RWPE2 (cell line): ENCODE data around the gene PRSS8.
"Not testable (repeated sequence)": the region's sequence is repeated elsewhere in the genome, so short reads cannot be mapped to it uniquely, and the experiment has no call there.

Experiments used
- ATAC-seq: fragments of 200-7000 bp; cut with Tn5 transposase; 3 replicates; pipeline ENCODE4 v1.9.1; 2021; ENCODE audit warnings: low read depth
- DNase-seq: peaks from one replicate; pipeline ENCODE4 v3.0.0-alpha.2; 2020; ENCODE audit warnings: low spot score
- H3K27ac ChIP-seq: fragments of 450-650 bp; 2 replicates; pipeline ENCODE4 v1.5.1; 2017; ENCODE audit warnings: mild to moderate bottlenecking; ENCODE audit not compliant: poor library complexity, severe bottlenecking
- H3K27me3 ChIP-seq: fragments of 250-450 bp; sonication (Bioruptor Pico); 2 replicates; pipeline ENCODE4 v1.5.1; 2021; ENCODE audit warnings: mild to moderate bottlenecking, moderate library complexity; ENCODE audit not compliant: insufficient read depth, poor library complexity, severe bottlenecking
- H3K36me3 ChIP-seq: fragments of 250-450 bp; sonication (Bioruptor Pico); 2 replicates; pipeline ENCODE4 v1.5.1; 2020; ENCODE audit warnings: low read depth, mild to moderate bottlenecking, moderate library complexity
- H3K4me1 ChIP-seq: fragments of 250-450 bp; sonication (Bioruptor Pico); 2 replicates; pipeline ENCODE4 v1.5.1; 2021; ENCODE audit warnings: mild to moderate bottlenecking, moderate library complexity; ENCODE audit not compliant: insufficient read depth, poor library complexity, severe bottlenecking
- H3K4me3 ChIP-seq: fragments of 250-450 bp; sonication (Bioruptor Pico); 2 replicates; pipeline ENCODE4 v1.5.1; 2021; ENCODE audit warnings: mild to moderate bottlenecking, moderate library complexity; ENCODE audit not compliant: severe bottlenecking
- H3K9me3 ChIP-seq: fragments of 250-450 bp; sonication (Bioruptor Pico); 2 replicates; pipeline ENCODE4 v1.5.1; 2021; ENCODE audit warnings: mild to moderate bottlenecking, moderate library complexity; ENCODE audit not compliant: severe bottlenecking
- CTCF ChIP-seq: fragments of 450-650 bp; IDR thresholded peaks from one replicate; pipeline ENCODE4 v1.5.1; 2017; ENCODE audit warnings: mild to moderate bottlenecking, moderate library complexity; ENCODE audit not compliant: poor library complexity, severe bottlenecking

PRSS8 gene

GRCh38 chr16:31107465-31107867 lies 28.1 kb downstream of the PRSS8 start:
- no peaks in the 10 kb centered on the region for H3K4me1 ChIP-seq
- H3K27me3 ChIP-seq, result no peaks in the 10 kb centered on the region
- TF ChIP-seq CTCF, result no peak
- ATAC-seq (no peak), DNase-seq (no peak)
- no peak overlapping the region for H3K4me3 ChIP-seq
- H3K36me3 ChIP-seq, result peaks cover 34% of the 10 kb centered on the region
- H3K27ac ChIP-seq, result peak overlapping the region; percentile 42
- no peaks in the 10 kb centered on the region for H3K9me3 ChIP-seq

- no peaks in the 10 kb centered on the region for H3K27me3 ChIP-seq
- no peak for TF ChIP-seq CTCF
- no peaks in the 10 kb centered on the region for H3K9me3 ChIP-seq
- DNase-seq (no peak), ATAC-seq (no peak)
- H3K4me1 ChIP-seq, result no peaks in the 10 kb centered on the region
- H3K36me3 ChIP-seq, result peaks cover 27% of the 10 kb centered on the region
- H3K4me3 ChIP-seq, result no peak overlapping the region
- H3K27ac ChIP-seq, result peak overlapping the region; percentile 42
These were observed 28.7 kb downstream of the PRSS8 start for GRCh38 chr16:31106509-31107464.

GRCh38 chr16:31105677-31106213 lies 29.8 kb downstream of the PRSS8 start:
- peak; percentile 90 for TF ChIP-seq CTCF
- peak; percentile 30; the same call in 2 of the 3 replicates for ATAC-seq
- no peaks in the 10 kb centered on the region for H3K27me3 ChIP-seq

GRCh38 chr16:31100876-31101641 lies 34.5 kb downstream of the PRSS8 start:
- DNase-seq, result not testable (repeated sequence)

More at GRCh38 chr16:31105677-31106213, 29.8 kb downstream of the PRSS8 start:
- Histone ChIP-seq H3K4me3 (no peak overlapping the region), H3K9me3 (no peaks in the 10 kb centered on the region), H3K27ac (peak overlapping the region; percentile 19), H3K36me3 (peaks cover 17% of the 10 kb centered on the region), H3K4me1 (no peaks in the 10 kb centered on the region)
- peak; percentile 55 for DNase-seq

More at GRCh38 chr16:31100876-31101641, 34.5 kb downstream of the PRSS8 start:
- not testable (repeated sequence) for H3K36me3 ChIP-seq, H3K27me3 ChIP-seq, H3K27ac ChIP-seq, H3K4me1 ChIP-seq, H3K4me3 ChIP-seq, ATAC-seq, H3K9me3 ChIP-seq
